SW 1271 (cell line): ENCODE data around the gene GPR17.
A peak's percentile ranks its signal among the peaks of the same experiment; 100 is the strongest.

Experiments used
- DNase-seq, 2 experiments: peaks; one replicate each; lab custom pipeline; 2025; lab: John Stamatoyannopoulos, UW

Gene GPR17

GRCh38 chr2:127630096-127630863 is 15.7 kb upstream of the GPR17 start:
- DNase-seq: no peak

GRCh38 chr2:127630864-127631540 is 15.0 kb upstream of the GPR17 start:
- no peak for DNase-seq

GRCh38 chr2:127631541-127631996 is 14.4 kb upstream of the GPR17 start:
- DNase-seq: no peak

- no peak for DNase-seq
Measured at GRCh38 chr2:127631997-127632581, 13.9 kb upstream of the GPR17 start.

- no peak for DNase-seq
Measured at GRCh38 chr2:127632592-127633489, 13.1 kb upstream of the GPR17 start.

- DNase-seq: no peak
Measured at GRCh38 chr2:127633556-127634065, 12.3 kb upstream of the GPR17 start.

- no peak for DNase-seq
Measured at GRCh38 chr2:127634066-127634617, 11.8 kb upstream of the GPR17 start.

GRCh38 chr2:127634626-127635379 is 11.2 kb upstream of the GPR17 start:
- DNase-seq: no peak

GRCh38 chr2:127635380-127636237 is 10.3 kb upstream of the GPR17 start:
- no peak for DNase-seq

GRCh38 chr2:127636248-127637235 is 9.4 kb upstream of the GPR17 start:
- DNase-seq: no peak

GRCh38 chr2:127637236-127637630 is 8.7 kb upstream of the GPR17 start:
- DNase-seq: no peak

GRCh38 chr2:127637725-127638252 is 8.2 kb upstream of the GPR17 start:
- peak; percentile 43 to 52 for DNase-seq

- no peak for DNase-seq
Measured at GRCh38 chr2:127638361-127639110, 7.4 kb upstream of the GPR17 start.

GRCh38 chr2:127639111-127639474 is 6.9 kb upstream of the GPR17 start:
- DNase-seq: no peak

- DNase-seq: no peak
Measured at GRCh38 chr2:127640082-127641072, 5.6 kb upstream of the GPR17 start.

- no peak for DNase-seq
Measured at GRCh38 chr2:127641133-127641532, 4.8 kb upstream of the GPR17 start.
